Adrenal gland (tissue), 5 donors: ENCODE measurements around the gene PTGER4.
"Not testable (repeated sequence)": the region's sequence is repeated elsewhere in the genome, so short reads cannot be mapped to it uniquely, and the experiment has no call there.

Experiments used
- POLR2A ChIP-seq, 2 donors: fragments of 450-650 bp; IDR thresholded peaks; one replicate each; pipeline ENCODE4 v1.6.1; 2017; ENCODE audit warnings: antibody characterized with exemption in 2 of 2, mild to moderate bottlenecking in 2 of 2, moderate library complexity in 1 of 2
- TF ChIP-seq, protein P1 (sequence below), 6 experiments: fragments of 450-650 bp in 4 of 6; fragments of 200-600 bp in 2 of 6; sonication (generic) in 1 of 6; IDR thresholded peaks; 1 replicate in 5 of 6; 2 replicates in 1 of 6; pipeline versions ENCODE4 v1.5.1 to v1.8.0; 2016 to 2021; ENCODE audit warnings: antibody characterized with exemption in 6 of 6, mild to moderate bottlenecking in 2 of 6, moderate library complexity in 1 of 6
- donor health status: DM: no; HTN: no; CAD: no.

DNA sequence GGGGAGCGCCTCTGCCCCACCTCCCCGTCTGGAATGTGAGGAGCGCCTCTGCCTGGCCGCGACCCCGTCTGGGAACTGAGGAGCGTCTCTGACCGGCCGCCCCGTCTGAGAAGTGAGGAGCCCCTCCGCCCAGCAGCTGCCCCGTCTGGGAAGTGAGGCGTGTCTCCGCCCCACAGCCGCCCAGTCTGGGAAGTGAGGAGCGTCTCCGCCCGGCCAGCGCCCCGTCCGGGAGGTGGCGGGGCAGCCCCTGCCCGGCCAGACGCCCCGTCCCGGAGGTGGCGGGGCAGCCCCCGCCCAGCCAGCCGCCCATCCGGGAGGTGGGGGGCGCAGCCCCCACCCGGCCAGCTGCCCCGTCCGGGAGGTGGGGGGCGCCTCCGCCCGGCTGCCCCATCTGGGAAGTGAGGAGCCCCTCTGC lies 42.8 kb downstream of the PTGER4 start:
- TF ChIP-seq, protein P1, sequence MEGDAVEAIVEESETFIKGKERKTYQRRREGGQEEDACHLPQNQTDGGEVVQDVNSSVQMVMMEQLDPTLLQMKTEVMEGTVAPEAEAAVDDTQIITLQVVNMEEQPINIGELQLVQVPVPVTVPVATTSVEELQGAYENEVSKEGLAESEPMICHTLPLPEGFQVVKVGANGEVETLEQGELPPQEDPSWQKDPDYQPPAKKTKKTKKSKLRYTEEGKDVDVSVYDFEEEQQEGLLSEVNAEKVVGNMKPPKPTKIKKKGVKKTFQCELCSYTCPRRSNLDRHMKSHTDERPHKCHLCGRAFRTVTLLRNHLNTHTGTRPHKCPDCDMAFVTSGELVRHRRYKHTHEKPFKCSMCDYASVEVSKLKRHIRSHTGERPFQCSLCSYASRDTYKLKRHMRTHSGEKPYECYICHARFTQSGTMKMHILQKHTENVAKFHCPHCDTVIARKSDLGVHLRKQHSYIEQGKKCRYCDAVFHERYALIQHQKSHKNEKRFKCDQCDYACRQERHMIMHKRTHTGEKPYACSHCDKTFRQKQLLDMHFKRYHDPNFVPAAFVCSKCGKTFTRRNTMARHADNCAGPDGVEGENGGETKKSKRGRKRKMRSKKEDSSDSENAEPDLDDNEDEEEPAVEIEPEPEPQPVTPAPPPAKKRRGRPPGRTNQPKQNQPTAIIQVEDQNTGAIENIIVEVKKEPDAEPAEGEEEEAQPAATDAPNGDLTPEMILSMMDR (IDR thresholded peaks at IDR 0.05) = not testable (repeated sequence)
- not testable (repeated sequence) for TF ChIP-seq POLR2A (IDR thresholded peaks at IDR 0.05)
